GM18511 (cell line): ENCODE results near the gene SIRPA.

Source experiments
- ATAC-seq: cut with Tn5 transposase; IDR thresholded peaks from one replicate; pipeline ENCODE4 v1.9.1; 2021; ENCODE audit warnings: mild to moderate bottlenecking, moderate library complexity; ENCODE audit not compliant: unreplicated experiment

Gene SIRPA

DNA sequence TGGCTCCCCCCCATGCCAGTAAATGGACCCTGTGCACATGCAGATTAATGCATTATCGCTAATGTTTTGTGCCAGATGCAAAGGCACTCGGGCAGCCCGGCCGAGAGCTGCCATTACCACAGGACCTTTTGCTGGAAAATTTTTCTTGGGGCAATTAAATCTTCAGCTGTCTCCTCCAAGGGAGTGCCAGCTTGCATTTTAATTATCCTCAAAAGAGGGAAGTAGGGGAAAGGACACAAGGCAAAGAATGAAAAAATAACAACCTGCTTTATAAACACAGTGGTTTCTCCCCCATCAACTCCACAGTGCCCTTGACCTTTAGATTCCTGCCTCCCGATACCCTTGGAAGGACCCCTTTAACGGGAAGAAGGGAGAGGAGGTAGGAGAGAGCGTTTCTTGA is 50.5 kb downstream of the SIRPA start:
- no peak for ATAC-seq

DNA sequence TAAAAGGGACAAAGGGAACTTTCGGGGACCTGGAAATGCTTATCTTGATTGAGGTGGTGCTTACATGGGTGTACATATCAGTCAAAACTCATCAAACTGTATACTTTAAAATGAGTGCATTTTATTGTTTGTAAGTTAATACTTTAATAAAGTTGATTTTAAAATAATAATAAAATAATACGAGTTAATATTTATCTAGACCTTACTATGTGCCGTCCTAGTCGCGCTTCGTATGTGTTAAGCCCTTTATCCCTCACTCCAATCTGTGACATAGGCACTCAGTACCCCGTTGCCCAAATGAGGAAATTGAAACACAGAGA is 51.2 kb downstream of the SIRPA start:
- ATAC-seq, result no peak

- no peak for ATAC-seq
Measured at GRCh38 chr20:1946762-1947534, 51.7 kb downstream of the SIRPA start.

- no peak for ATAC-seq
Measured at GRCh38 chr20:1947535-1947846, 52.3 kb downstream of the SIRPA start.

- ATAC-seq, result no peak
Measured at GRCh38 chr20:1949347-1950100, 54.3 kb downstream of the SIRPA start.

GRCh38 chr20:1950836-1951235 is 55.6 kb downstream of the SIRPA start:
- ATAC-seq, result no peak

DNA sequence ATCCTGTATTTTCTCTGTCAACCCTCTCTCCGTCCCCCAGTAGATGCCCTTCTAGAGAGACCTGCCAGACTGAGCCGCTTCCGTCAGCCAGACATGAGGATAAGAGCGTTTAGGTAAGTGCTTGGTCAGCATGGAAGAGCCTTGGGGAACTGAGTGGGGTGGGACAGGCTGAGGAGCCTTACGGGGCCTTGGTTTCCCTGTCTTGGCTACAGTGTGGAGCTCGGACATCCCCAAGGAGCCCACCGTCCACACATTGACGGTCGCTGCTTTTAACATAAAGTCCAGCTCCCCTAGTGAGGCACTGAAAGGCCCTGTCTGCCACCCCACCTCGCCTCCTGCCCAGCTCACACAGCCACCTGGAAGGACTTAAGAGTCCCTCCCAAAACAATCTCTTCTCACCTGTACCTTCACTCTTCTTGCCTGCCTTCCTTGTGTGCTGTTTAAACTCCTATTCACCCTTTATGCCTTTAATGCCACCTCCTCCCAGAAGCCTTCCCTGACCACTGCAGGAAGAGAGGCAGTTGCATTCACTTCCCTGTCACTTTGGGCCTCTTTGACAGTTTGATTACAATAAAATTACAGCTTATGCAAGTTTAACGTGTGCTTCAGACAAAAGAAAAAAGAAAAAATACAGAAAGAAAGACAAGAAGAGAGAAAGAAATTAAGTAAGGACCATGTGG is 56.4 kb downstream of the SIRPA start:
- no peak for ATAC-seq

DNA sequence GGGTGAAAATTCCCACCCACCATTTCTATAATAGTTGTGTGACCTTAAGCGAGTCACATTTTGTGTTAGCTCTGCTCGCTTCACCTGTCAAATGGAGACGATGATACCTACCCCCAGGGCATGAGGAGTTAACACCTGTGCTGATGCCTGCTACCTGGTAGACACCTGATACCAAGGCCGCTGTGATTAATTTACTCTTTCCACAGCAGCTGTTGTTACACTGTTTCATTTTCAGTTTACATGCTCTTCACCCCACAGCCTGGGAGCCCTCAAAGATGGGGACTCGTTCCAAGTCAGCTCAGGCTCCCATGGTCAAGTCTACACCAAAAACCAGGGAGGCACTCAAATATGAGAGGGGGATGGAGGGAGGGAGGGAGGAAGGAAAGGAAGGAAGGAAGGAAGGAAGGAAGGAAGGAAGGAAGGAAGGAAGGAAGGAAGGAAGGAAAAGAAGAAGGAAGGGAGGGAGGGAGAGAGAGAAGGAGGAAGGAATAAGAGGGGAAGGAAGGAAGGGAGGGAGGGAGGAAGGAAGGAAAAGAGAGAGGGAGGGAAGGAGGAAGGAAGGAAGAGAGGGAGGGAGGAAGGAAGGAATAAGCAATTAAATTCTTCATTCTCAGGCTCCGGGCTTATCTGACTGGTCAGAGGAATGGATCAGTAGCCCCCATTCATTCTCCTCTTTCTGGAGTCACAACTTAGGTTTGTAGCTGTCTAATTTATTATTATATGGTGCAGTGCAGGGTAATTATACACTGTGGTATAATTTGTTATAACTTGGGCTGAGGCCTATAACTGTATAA is 57.7 kb downstream of the SIRPA start:
- ATAC-seq, result no peak

- no peak for ATAC-seq
Measured at GRCh38 chr20:1953621-1954020, 58.4 kb downstream of the SIRPA start.

GRCh38 chr20:1955217-1955616 is 60.0 kb downstream of the SIRPA start:
- ATAC-seq, result no peak

GRCh38 chr20:1958426-1958825 is 63.2 kb downstream of the SIRPA start:
- ATAC-seq, result no peak

DNA sequence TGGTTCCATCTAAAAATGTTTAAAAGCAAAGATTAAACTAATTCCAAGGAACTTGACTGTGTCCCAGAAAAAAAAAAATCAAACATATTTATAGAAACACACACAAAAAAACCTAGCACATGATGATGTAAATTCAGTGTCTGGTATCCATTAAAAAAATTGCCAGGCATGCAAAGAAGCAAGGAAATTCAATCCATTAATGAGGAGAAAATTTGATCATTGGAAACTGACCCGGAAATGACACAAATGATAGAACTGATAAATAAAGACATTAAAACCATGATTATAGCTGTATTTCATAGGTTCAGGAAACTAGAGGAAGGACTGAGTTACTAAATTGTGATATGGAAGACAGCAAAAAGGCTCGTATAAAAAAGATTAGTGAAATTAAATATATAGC is 63.9 kb downstream of the SIRPA start:
- no peak for ATAC-seq

GRCh38 chr20:1961374-1961773 is 66.2 kb downstream of the SIRPA start:
- no peak for ATAC-seq

- no peak for ATAC-seq
Measured at GRCh38 chr20:1964061-1964460, 68.9 kb downstream of the SIRPA start.

DNA sequence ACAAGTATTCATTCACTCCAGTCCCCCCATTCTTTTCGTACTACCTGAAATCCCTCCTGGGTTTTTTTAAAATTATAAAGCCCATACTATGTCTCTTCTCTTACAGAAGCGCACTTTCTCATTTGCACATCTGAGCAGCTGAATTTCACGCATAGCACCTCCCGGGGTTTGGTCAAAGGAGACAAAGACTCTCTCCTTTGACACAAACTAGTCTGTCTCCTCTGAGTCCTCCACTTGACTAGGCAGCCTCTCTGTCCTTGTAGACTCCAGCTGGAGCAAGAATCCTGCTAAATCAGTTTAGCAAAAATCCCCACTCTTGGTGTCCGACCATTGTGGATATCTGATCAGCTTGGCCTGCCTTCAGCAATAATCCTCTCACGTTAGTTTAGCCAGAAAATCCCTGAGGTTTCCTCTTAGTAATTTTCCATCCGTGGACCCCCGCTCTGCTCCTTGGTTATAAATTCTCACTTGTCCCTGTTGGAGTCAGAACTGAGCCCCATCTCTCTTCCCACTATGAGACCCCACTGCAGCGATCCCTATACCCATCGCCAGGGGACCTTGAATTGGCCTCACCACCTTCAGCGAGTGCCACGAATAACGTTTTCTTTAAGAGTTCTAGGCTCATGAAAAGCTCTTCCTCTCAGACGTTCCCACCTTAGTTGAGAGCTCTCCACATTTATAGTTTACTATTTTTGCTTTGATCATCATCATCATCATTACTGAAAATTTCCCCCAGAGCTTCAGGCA is 69.6 kb downstream of the SIRPA start:
- no peak for ATAC-seq

DNA sequence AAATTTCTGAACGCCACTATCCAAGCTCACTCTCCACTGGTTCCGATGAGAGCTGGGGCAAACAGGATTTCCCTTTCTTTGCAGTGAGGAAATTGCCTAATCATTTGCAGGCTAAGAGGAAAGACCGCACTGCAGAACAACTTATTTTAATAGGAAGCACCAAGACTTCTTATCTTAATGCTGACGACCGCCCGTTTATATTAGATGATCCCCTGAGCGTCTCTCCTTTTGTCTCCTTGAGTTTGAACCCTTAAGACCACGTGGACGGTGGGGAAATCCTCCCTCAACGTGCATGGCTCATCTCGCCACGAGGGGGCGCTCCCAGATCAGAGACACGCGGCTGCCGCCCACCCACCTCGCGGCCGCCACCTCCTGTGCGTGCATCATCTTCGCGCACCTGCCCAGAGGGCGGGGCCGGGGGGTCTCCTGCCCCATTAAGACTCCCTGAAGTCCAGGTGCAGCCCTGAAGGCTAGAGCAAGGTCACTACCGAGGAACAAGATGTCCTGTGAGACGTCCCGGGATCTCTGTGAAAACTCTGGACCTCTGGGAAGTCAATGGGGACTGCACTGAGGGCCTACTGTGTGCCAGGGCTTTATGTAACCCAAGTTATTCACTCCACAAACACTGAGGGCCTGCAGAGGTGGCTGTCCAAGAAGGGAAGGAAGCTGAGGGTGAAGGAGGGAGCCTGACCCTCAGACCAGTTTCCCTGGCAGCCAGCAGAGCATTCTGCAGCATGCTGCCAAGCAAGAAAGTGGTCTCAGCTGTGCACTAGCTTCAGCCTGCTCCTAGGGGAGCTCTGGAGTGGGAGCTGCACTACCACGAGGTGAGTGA is 70.5 kb downstream of the SIRPA start:
- no peak for ATAC-seq

DNA sequence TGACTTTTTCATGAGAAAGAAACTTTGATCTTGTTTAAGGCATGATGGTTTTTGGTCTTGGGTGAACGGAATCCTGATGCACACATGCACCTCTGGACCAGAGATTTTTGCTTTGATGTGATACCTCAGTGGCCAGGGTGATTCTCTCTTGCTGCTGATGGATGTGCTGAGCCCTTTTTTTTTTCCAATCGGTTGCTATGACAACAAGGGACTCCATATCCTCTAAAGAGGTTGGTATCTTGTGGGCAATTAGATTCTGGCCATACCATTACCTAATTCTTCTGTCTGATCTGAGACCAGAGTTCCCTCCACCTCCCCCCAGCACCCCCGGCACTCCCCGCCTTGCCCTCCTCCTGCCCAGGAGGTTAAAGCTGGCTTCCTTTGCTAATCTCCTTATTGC is 73.8 kb downstream of the SIRPA start:
- ATAC-seq, result no peak

DNA sequence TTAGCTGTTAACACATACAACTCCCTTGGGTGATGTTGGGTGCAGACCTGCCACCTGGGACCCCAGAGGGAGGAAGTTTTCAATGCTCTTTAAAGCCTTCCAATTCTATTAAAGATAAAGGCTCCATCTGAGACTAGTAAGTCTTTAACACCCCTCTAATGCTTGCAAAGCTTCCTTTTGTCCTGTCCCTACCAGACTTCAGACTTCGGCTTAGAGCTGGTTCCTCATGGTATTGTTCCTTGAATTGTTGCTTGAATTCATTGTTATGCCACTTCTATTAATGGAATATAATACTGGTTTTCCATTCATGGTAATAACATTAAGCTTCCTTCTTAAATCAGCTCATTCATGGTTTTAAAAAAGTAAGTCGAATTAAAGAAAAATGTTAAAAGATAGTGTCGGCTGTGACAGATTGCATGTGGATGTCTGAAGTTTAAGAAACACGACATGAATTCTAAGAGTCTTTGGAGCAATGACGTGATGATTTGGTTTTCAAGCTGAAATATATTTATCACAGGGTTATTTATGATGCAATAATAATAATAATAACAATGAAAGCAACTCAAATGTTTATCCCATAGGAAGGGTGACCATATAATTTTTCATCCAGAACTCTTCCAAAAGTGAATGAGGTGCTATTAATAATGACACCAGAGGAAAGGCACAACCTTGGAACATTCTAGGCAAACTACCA is 76.8 kb downstream of the SIRPA start:
- no peak for ATAC-seq
